SU-DHL-6 (cell line): ENCODE measurements around the gene CLTC.
"Not testable (repeated sequence)": the region's sequence is repeated elsewhere in the genome, so short reads cannot be mapped to it uniquely, and the experiment has no call there.

Experiments used
- H2AFZ ChIP-seq: fragments of 200-600 bp; sonication (generic); 2 replicates; pipeline ENCODE4 v1.6.1; 2014; ENCODE audit warnings: low read depth, mild to moderate bottlenecking, moderate library complexity, mixed read lengths, antibody characterized with exemption, low read length; ENCODE audit not compliant: severe bottlenecking
- H3F3A ChIP-seq: fragments of 200-600 bp; shearing (Covaris generic); 2 replicates; pipeline ENCODE4 v1.6.0; 2016; ENCODE audit warnings: antibody characterized with exemption, mild to moderate bottlenecking; ENCODE audit not compliant: insufficient read depth
- H3K27ac ChIP-seq: fragments of 200-600 bp; sonication (generic); 2 replicates; pipeline ENCODE4 v1.5.1; 2016; ENCODE audit warnings: low read depth, mild to moderate bottlenecking, low read length, moderate library complexity, mixed read lengths
- H3K27me3 ChIP-seq: fragments of 200-600 bp; sonication (generic), shearing (Covaris generic); 2 replicates; pipeline ENCODE4 v1.6.0; 2014; ENCODE audit warnings: mild to moderate bottlenecking, low read length
- H3K36me3 ChIP-seq: fragments of 200-600 bp; sonication (generic); 2 replicates; pipeline ENCODE4 v1.6.1; 2014; ENCODE audit warnings: mild to moderate bottlenecking, low read length, mixed read lengths
- H3K4me2 ChIP-seq: fragments of 300-600, 200-600 bp; shearing (Covaris generic), sonication (generic); 2 replicates; pipeline ENCODE4 v1.6.0; 2014; ENCODE audit warnings: low read length, low read depth, mild to moderate bottlenecking; ENCODE audit not compliant: poor library complexity, severe bottlenecking
- H3K4me3 ChIP-seq: fragments of 200-600 bp; sonication (generic); 2 replicates; pipeline ENCODE4 v1.5.1; 2014; ENCODE audit warnings: antibody characterized with exemption, low read length, mild to moderate bottlenecking, mixed read lengths; ENCODE audit not compliant: insufficient read depth, poor library complexity, severe bottlenecking
- H3K79me2 ChIP-seq: fragments of 200-600 bp; sonication (generic); 2 replicates; pipeline ENCODE4 v1.6.1; 2014; ENCODE audit warnings: mild to moderate bottlenecking, low read length, moderate library complexity; ENCODE audit not compliant: insufficient read depth
- H3K9ac ChIP-seq: fragments of 200-600 bp; sonication (generic); 2 replicates; pipeline ENCODE4 v1.7.0; 2014; ENCODE audit warnings: mild to moderate bottlenecking, low read length
- H3K9me2 ChIP-seq: fragments of 200-600 bp; sonication (generic); replicated peaks from 2 replicates; pipeline ENCODE4 v1.6.1; 2014; ENCODE audit warnings: low read length; ENCODE audit not compliant: insufficient read depth
- H3K9me3 ChIP-seq: fragments of 200-600 bp; sonication (generic); 2 replicates; pipeline ENCODE4 v1.6.1; 2014; ENCODE audit warnings: low read length, mixed read lengths; ENCODE audit not compliant: insufficient read depth
- H4K20me1 ChIP-seq: fragments of 200-600 bp; sonication (generic); 2 replicates; pipeline ENCODE4 v1.6.1; 2014; ENCODE audit warnings: low read depth, mild to moderate bottlenecking, antibody characterized with exemption, low read length, moderate library complexity, mixed read lengths
- CTCF ChIP-seq: fragments of 200-600 bp; sonication (generic); IDR thresholded peaks from one replicate; pipeline ENCODE4 v1.5.1; 2017; ENCODE audit warnings: antibody characterized with exemption, mild to moderate bottlenecking, low read length, moderate library complexity; ENCODE audit not compliant: insufficient read depth, poor library complexity, severe bottlenecking
- EZH2phosphoT487 ChIP-seq: fragments of 200-600 bp; sonication (generic), shearing (Covaris generic); conservative IDR thresholded peaks from 2 replicates; pipeline ENCODE4 v1.6.1; 2018; ENCODE audit warnings: mild to moderate bottlenecking, antibody characterized with exemption, low read length, moderate library complexity, mixed read lengths

CLTC gene

GRCh38 chr17:59619298-59620063 is at the start of gene CLTC:
Gene CLTC (plus strand): TSS chr17:59619895. CDS start chr17:59620132, 237 bp downstream.
- Histone ChIP-seq H3K79me2 (peaks cover 57% of the 10 kb centered on the region), H3K4me2 (peak within 1 kb of the TSS; percentile 96), H3K27me3 (no peaks in the 10 kb centered on the region), H3K9me2 (no peaks in the 10 kb centered on the region), H4K20me1 (peaks cover 32% of the 10 kb centered on the region), H2AFZ (peak within 1 kb of the TSS; percentile 80), H3K9ac (peak within 1 kb of the TSS; percentile 100), H3K4me3 (peak within 1 kb of the TSS; percentile 100), H3K36me3 (peaks cover 7% of the 10 kb centered on the region), H3K27ac (peak within 1 kb of the TSS; percentile 89), H3F3A (peaks cover 29% of the 10 kb centered on the region), H3K9me3 (no peaks in the 10 kb centered on the region)
- TF ChIP-seq CTCF, result no peak
- no peak for TF ChIP-seq EZH2phosphoT487

GRCh38 chr17:59572301-59572924 is 47.3 kb upstream of the CLTC start:
- H3K4me2 ChIP-seq, result no peak overlapping the region

GRCh38 chr17:59584168-59584567 is 35.5 kb upstream of the CLTC start:
- not testable (repeated sequence) for H2AFZ ChIP-seq, H3K9ac ChIP-seq, H4K20me1 ChIP-seq, H3K4me2 ChIP-seq, H3K27me3 ChIP-seq, H3K27ac ChIP-seq, H3K79me2 ChIP-seq, H3K36me3 ChIP-seq, H3K9me3 ChIP-seq, H3K9me2 ChIP-seq, H3K4me3 ChIP-seq, H3F3A ChIP-seq

More at GRCh38 chr17:59572301-59572924, 47.3 kb upstream of the CLTC start:
- H3K27me3 ChIP-seq, result no peaks in the 10 kb centered on the region
- no peak overlapping the region for H3K27ac ChIP-seq
- no peak overlapping the region for H3K4me3 ChIP-seq
- H4K20me1 ChIP-seq, result no peaks in the 10 kb centered on the region
- no peaks in the 10 kb centered on the region for H3K9me2 ChIP-seq
- TF ChIP-seq EZH2phosphoT487, result no peak
- TF ChIP-seq CTCF, result no peak
- H2AFZ ChIP-seq, result no peak overlapping the region
- H3K9me3 ChIP-seq, result no peaks in the 10 kb centered on the region
- no peaks in the 10 kb centered on the region; the same call in 1 of the 2 replicates for H3F3A ChIP-seq
- 0 out of 2 replicates have a peak, but pooled peaks cover under 1% of the 10 kb centered on the region for H3K79me2 ChIP-seq
- no peak overlapping the region for H3K9ac ChIP-seq
- no peaks in the 10 kb centered on the region for H3K36me3 ChIP-seq

GRCh38 chr17:59600169-59600568 is 19.5 kb upstream of the CLTC start:
- TF ChIP-seq CTCF (no peak), EZH2phosphoT487 (no peak)
- peaks cover 14% of the 10 kb centered on the region; the same call in 1 of the 2 replicates for H3K36me3 ChIP-seq
- no peaks in the 10 kb centered on the region for H3K9me2 ChIP-seq
- no peak overlapping the region for H3K27ac ChIP-seq
- no peak overlapping the region for H2AFZ ChIP-seq
- no peak overlapping the region for H3K4me2 ChIP-seq
- no peaks in the 10 kb centered on the region for H3K9me3 ChIP-seq
- no peaks in the 10 kb centered on the region for H4K20me1 ChIP-seq
- no peaks in the 10 kb centered on the region for H3K27me3 ChIP-seq
- H3K4me3 ChIP-seq, result no peak overlapping the region
- H3K9ac ChIP-seq, result no peak overlapping the region
- H3F3A ChIP-seq, result no peaks in the 10 kb centered on the region
- no peaks in the 10 kb centered on the region for H3K79me2 ChIP-seq
